ENCODE data around the gene SYT15. TPM values are rescaled to one million over a fixed set of nuclear protein-coding genes. Genes with fewer than 3 reads are reported as not detected.
A peak's percentile ranks its signal among the peaks of the same experiment; 100 is the strongest.

The SYT15 gene
- total RNA-seq, 4 donors from 2014 or later: 0.18 to 4.1 (median 0.46) TPM

GRCh38 chr10:46557319-46558121 is 21.4 kb upstream of the SYT15 start:
- peak; percentile 11 to 58 (median 50) for DNase-seq
- H3K36me3 ChIP-seq: no peaks in the 10 kb centered on the region
- no peak for TF ChIP-seq POLR2A (IDR thresholded peaks at IDR 0.05)
- TF ChIP-seq CTCF (IDR thresholded peaks at IDR 0.05): no peak
- peak overlapping the region in 1 of 4 donors; percentile 40 for H3K27ac ChIP-seq
- H3K27me3 ChIP-seq: peaks cover 0 to 6% of the 10 kb centered on the region in 2 donors
- no peaks in the 10 kb centered on the region for H3K9me3 ChIP-seq
- H3K4me3 ChIP-seq: no peak overlapping the region
- peaks cover 0 to 20% (median 6%) of the 10 kb centered on the region in 4 donors for H3K4me1 ChIP-seq

- H3K27ac ChIP-seq: peak overlapping the region in 1 of 4 donors; percentile 40
- H3K36me3 ChIP-seq: no peaks in the 10 kb centered on the region
- H3K9me3 ChIP-seq: no peaks in the 10 kb centered on the region
- peaks cover 0 to 20% (median 6%) of the 10 kb centered on the region in 4 donors for H3K4me1 ChIP-seq
- H3K4me3 ChIP-seq: no peak overlapping the region
- peaks cover 0 to 6% of the 10 kb centered on the region in 2 donors for H3K27me3 ChIP-seq
- no peak for TF ChIP-seq CTCF (IDR thresholded peaks at IDR 0.05)
- no peak for TF ChIP-seq POLR2A (IDR thresholded peaks at IDR 0.05)
- DNase-seq: peak in 1 of 3 donors; percentile 56
Observed at GRCh38 chr10:46558122-46558391, 20.9 kb upstream of the SYT15 start.

- TF ChIP-seq POLR2A (IDR thresholded peaks at IDR 0.05) (no peak), CTCF (IDR thresholded peaks at IDR 0.05) (no peak)
- H3K4me1 ChIP-seq: peaks cover 0 to 20% (median 6%) of the 10 kb centered on the region in 4 donors
- H3K27ac ChIP-seq: peak overlapping the region in 1 of 4 donors; percentile 40
- peaks cover 0 to 6% of the 10 kb centered on the region in 2 donors for H3K27me3 ChIP-seq
- no peaks in the 10 kb centered on the region for H3K9me3 ChIP-seq
- no peaks in the 10 kb centered on the region for H3K36me3 ChIP-seq
- DNase-seq: peak; percentile 12 to 57 (median 47)
- no peak overlapping the region for H3K4me3 ChIP-seq
Observed at GRCh38 chr10:46558392-46559185, 20.3 kb upstream of the SYT15 start.

GRCh38 chr10:46559231-46559671 is 19.7 kb upstream of the SYT15 start:
- no peak for TF ChIP-seq POLR2A (IDR thresholded peaks at IDR 0.05)
- no peak for TF ChIP-seq CTCF (IDR thresholded peaks at IDR 0.05)
- no peak overlapping the region for H3K4me3 ChIP-seq

DNA sequence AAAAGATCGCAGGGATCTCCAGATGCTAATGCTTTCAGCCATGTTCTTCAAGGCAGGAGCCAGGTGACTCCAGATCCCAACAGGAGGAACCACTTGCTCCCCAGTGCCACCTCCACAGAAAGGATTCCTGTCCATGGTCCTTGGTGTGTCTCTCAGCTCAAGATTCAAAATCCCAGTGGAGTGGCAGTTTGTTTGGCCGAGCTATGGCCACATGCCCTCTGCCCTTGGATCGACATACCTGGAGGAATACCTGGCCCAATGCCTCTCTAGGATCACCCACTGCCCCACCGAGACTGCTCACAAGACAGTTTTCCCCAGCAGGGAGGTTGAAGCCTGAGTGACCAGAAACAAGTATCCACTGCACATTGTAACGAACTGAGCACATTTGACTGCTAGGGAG is 18.5 kb upstream of the SYT15 start:
- Histone ChIP-seq H3K36me3 (no peaks in the 10 kb centered on the region), H3K27ac (no peak overlapping the region), H3K4me1 (peaks cover 0 to 20% (median 6%) of the 10 kb centered on the region in 4 donors), H3K9me3 (no peaks in the 10 kb centered on the region), H3K4me3 (no peak overlapping the region), H3K27me3 (peaks cover 0 to 6% of the 10 kb centered on the region in 2 donors)
- DNase-seq: peak in 2 of 3 donors; percentile 12 to 42
- TF ChIP-seq POLR2A (IDR thresholded peaks at IDR 0.05) (no peak), CTCF (IDR thresholded peaks at IDR 0.05) (no peak)

More at GRCh38 chr10:46559231-46559671, 19.7 kb upstream of the SYT15 start:
- Histone ChIP-seq H3K36me3 (no peaks in the 10 kb centered on the region), H3K27me3 (peaks cover 0 to 6% of the 10 kb centered on the region in 2 donors), H3K27ac (no peak overlapping the region), H3K4me1 (peaks cover 0 to 20% (median 6%) of the 10 kb centered on the region in 4 donors), H3K9me3 (no peaks in the 10 kb centered on the region)
- DNase-seq: peak in 2 of 3 donors; percentile 13 to 47

Measured in Peyer's patch (tissue), 4 donors.